Skeletal muscle cell (primary cell): ENCODE measurements around the gene IFNAR2.
"Not testable (repeated sequence)": the region's sequence is repeated elsewhere in the genome, so short reads cannot be mapped to it uniquely, and the experiment has no call there.

Experiments
- DNase-seq: peaks from one replicate; pipeline ENCODE4 v3.0.0-alpha.2; 2010; ENCODE audit warnings: low read depth
- H3K4me3 ChIP-seq: 2 replicates; pipeline ENCODE4 v1.5.1; 2011; ENCODE audit warnings: low read depth, mild to moderate bottlenecking, control low read depth, low read length, moderate library complexity

Gene IFNAR2

GRCh38 chr21:33239559-33240127, 9.9 kb downstream of the IFNAR2 start:
- not testable (repeated sequence) for H3K4me3 ChIP-seq, DNase-seq

- no peak for DNase-seq
- no peak overlapping the region for H3K4me3 ChIP-seq
Observed at GRCh38 chr21:33240404-33240803, 10.7 kb downstream of the IFNAR2 start.

GRCh38 chr21:33241846-33242245, 12.1 kb downstream of the IFNAR2 start:
- no peak for DNase-seq
- no peak overlapping the region for H3K4me3 ChIP-seq

- not testable (repeated sequence) for H3K4me3 ChIP-seq, DNase-seq
Observed at GRCh38 chr21:33242846-33243245, 13.1 kb downstream of the IFNAR2 start.

GRCh38 chr21:33244082-33244778, 14.5 kb downstream of the IFNAR2 start:
- no peak for DNase-seq
- H3K4me3 ChIP-seq, result no peak overlapping the region

- H3K4me3 ChIP-seq, result no peak overlapping the region
- DNase-seq, result no peak
Observed at GRCh38 chr21:33244779-33245105, 15.0 kb downstream of the IFNAR2 start.

- H3K4me3 ChIP-seq, result no peak overlapping the region
Observed at GRCh38 chr21:33245289-33245918, 15.7 kb downstream of the IFNAR2 start.

GRCh38 chr21:33246506-33246905, 16.8 kb downstream of the IFNAR2 start:
- no peak for DNase-seq
- H3K4me3 ChIP-seq, result no peak overlapping the region

More at GRCh38 chr21:33245289-33245918, 15.7 kb downstream of the IFNAR2 start:
- DNase-seq, result no peak

- DNase-seq, result no peak
- no peak overlapping the region for H3K4me3 ChIP-seq
Observed at GRCh38 chr21:33246963-33247362, 17.2 kb downstream of the IFNAR2 start.

GRCh38 chr21:33247599-33247998, 17.9 kb downstream of the IFNAR2 start:
- H3K4me3 ChIP-seq, result no peak overlapping the region
- no peak for DNase-seq

GRCh38 chr21:33249331-33250002, 19.7 kb downstream of the IFNAR2 start:
- no peak overlapping the region for H3K4me3 ChIP-seq
- DNase-seq, result no peak

GRCh38 chr21:33251119-33251518, 21.4 kb downstream of the IFNAR2 start:
- H3K4me3 ChIP-seq, result no peak overlapping the region
- no peak for DNase-seq

GRCh38 chr21:33253382-33253781, 23.6 kb downstream of the IFNAR2 start:
- DNase-seq, H3K4me3 ChIP-seq: not testable (repeated sequence)

- no peak overlapping the region for H3K4me3 ChIP-seq
- no peak for DNase-seq
Observed at GRCh38 chr21:33254766-33255165, 25.0 kb downstream of the IFNAR2 start.

- DNase-seq, result no peak
- H3K4me3 ChIP-seq, result no peak overlapping the region
Observed at GRCh38 chr21:33255404-33255803, 25.7 kb downstream of the IFNAR2 start.

- no peak for DNase-seq
- H3K4me3 ChIP-seq, result no peak overlapping the region
Observed at GRCh38 chr21:33256019-33256418, 26.3 kb downstream of the IFNAR2 start.

GRCh38 chr21:33257094-33257803, 27.5 kb downstream of the IFNAR2 start:
- DNase-seq, result no peak
- no peak overlapping the region for H3K4me3 ChIP-seq

- no peak overlapping the region for H3K4me3 ChIP-seq
- no peak for DNase-seq
Observed at GRCh38 chr21:33258475-33258874, 28.7 kb downstream of the IFNAR2 start.

- H3K4me3 ChIP-seq, result no peak overlapping the region
- no peak for DNase-seq
Observed at GRCh38 chr21:33259428-33259827, 29.7 kb downstream of the IFNAR2 start.

- DNase-seq, result no peak
- H3K4me3 ChIP-seq, result no peak overlapping the region
Observed at GRCh38 chr21:33259995-33260394, 30.3 kb downstream of the IFNAR2 start.
